DOHH2 (cell line): ENCODE data around the gene CLDN5.

Source experiments
- H3F3A ChIP-seq: fragments of 200-600 bp; sonication (generic), shearing (Covaris generic); 2 replicates; pipeline ENCODE4 v1.6.0; 2016; ENCODE audit warnings: antibody characterized with exemption, mild to moderate bottlenecking; ENCODE audit not compliant: control insufficient read depth, insufficient read depth
- H3K27ac ChIP-seq: fragments of 200-600 bp; sonication (generic); 2 replicates; pipeline ENCODE4 v1.5.1; 2014; ENCODE audit warnings: low read depth, mild to moderate bottlenecking, low read length, moderate library complexity
- H3K27me3 ChIP-seq: fragments of 200-600 bp; sonication (generic); 2 replicates; pipeline ENCODE4 v1.6.1; 2014; ENCODE audit warnings: mild to moderate bottlenecking, low read length, mixed read lengths; ENCODE audit not compliant: control insufficient read depth
- H3K36me3 ChIP-seq: fragments of 200-600 bp; sonication (generic); 2 replicates; pipeline ENCODE4 v1.6.1; 2014; ENCODE audit warnings: mild to moderate bottlenecking, low read length, moderate library complexity, mixed read lengths; ENCODE audit not compliant: control insufficient read depth
- H3K4me1 ChIP-seq: fragments of 200-600 bp; sonication (generic); 2 replicates; pipeline ENCODE4 v1.6.1; 2014; ENCODE audit warnings: mild to moderate bottlenecking, low read length, mixed read lengths; ENCODE audit not compliant: control insufficient read depth
- H3K4me2 ChIP-seq: fragments of 200-600 bp; sonication (generic); 2 replicates; pipeline ENCODE4 v1.6.0; 2014; ENCODE audit warnings: mild to moderate bottlenecking, low read length, moderate library complexity
- H3K4me3 ChIP-seq: fragments of 200-600 bp; sonication (generic); 2 replicates; pipeline ENCODE4 v1.5.1; 2014; ENCODE audit warnings: mild to moderate bottlenecking, low read length, mixed read lengths
- H3K79me2 ChIP-seq: fragments of 200-600 bp; sonication (generic); 2 replicates; pipeline ENCODE4 v1.6.1; 2014; ENCODE audit warnings: mild to moderate bottlenecking, low read length, mixed read lengths; ENCODE audit not compliant: control insufficient read depth
- H3K9me2 ChIP-seq: fragments of 200-600 bp; sonication (generic); replicated peaks from 2 replicates; pipeline ENCODE4 v1.6.1; 2014; ENCODE audit warnings: mild to moderate bottlenecking, low read length, mixed read lengths; ENCODE audit not compliant: control insufficient read depth
- H3K9me3 ChIP-seq: fragments of 200-600 bp; sonication (generic); 2 replicates; pipeline ENCODE4 v1.6.1; 2014; ENCODE audit warnings: antibody characterized with exemption, low read length, mixed read lengths; ENCODE audit not compliant: control insufficient read depth, insufficient read depth
- H4K20me1 ChIP-seq: fragments of 200-600 bp; sonication (generic); 2 replicates; pipeline ENCODE4 v1.6.0; 2014; ENCODE audit warnings: low read depth, mild to moderate bottlenecking, antibody characterized with exemption, low read length, moderate library complexity; ENCODE audit not compliant: control insufficient read depth, insufficient read depth
- EZH2phosphoT487 ChIP-seq: fragments of 200-600 bp; sonication (generic); IDR thresholded peaks from 2 replicates; pipeline ENCODE4 v1.6.1; 2017; ENCODE audit warnings: borderline replicate concordance, mild to moderate bottlenecking, antibody characterized with exemption, low read length, moderate library complexity, mixed read lengths
- TF ChIP-seq, protein P1 (sequence below): fragments of 200-600 bp; sonication (generic); IDR thresholded peaks from one replicate; pipeline ENCODE4 v1.5.1; 2014; ENCODE audit warnings: antibody characterized with exemption, mild to moderate bottlenecking, low read depth, low read length; ENCODE audit not compliant: poor library complexity, severe bottlenecking

The CLDN5 gene, protein sequence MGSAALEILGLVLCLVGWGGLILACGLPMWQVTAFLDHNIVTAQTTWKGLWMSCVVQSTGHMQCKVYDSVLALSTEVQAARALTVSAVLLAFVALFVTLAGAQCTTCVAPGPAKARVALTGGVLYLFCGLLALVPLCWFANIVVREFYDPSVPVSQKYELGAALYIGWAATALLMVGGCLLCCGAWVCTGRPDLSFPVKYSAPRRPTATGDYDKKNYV

DNA sequence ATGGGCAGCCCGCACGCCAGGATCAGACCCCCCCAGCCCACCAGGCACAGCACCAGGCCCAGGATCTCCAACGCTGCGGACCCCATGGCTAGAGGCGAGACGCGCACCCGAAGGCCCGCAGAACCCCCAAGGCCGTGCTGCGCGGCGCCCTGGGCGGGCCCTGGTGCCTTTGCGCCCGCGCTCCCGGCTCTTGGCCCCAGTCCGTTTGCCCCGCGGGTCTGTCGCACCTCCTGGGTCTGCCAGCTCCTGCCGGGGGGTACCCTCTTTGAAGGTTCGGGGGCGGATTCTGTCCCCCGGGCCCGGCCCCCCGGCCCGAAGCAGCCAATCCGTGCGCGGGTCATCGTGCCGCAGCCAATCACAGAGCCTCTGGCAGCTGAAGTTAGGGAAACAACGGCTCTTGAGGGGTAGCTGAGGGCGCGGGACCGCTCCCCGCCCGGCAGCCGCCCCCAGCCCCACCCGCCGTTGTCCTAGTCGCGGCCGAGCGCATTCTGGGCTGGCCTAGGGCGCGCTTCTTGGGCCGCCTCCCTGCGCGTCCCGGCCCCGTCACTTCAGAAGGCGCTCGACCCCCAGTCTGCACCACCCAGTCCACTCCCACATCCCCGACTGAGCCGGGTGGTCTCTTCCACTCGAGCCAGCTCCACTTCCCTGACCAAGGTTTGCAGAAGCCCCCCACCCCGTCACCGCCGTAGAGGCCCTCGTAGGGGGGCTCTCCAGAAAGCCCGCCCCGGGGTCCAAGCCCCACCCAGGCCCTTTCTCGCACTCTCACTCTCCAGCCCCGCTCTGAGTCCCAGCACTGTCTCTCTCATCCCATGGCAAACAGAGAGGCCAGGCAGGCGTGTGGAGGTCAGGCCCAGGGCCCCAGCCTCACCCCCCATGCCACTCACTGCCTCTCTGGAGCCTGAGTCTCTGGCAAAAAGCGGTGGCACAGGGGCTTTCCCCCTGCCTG, at the start of gene CLDN5:
CLDN5 (minus strand) TSS at position 241 of the 946 bp plus-strand sequence; CDS start at position 86, 155 bp downstream.
- no peaks in the 10 kb centered on the region for H3F3A ChIP-seq
- H4K20me1 ChIP-seq = no peaks in the 10 kb centered on the region
- no peak for TF ChIP-seq EZH2phosphoT487
- TF ChIP-seq, protein P1, sequence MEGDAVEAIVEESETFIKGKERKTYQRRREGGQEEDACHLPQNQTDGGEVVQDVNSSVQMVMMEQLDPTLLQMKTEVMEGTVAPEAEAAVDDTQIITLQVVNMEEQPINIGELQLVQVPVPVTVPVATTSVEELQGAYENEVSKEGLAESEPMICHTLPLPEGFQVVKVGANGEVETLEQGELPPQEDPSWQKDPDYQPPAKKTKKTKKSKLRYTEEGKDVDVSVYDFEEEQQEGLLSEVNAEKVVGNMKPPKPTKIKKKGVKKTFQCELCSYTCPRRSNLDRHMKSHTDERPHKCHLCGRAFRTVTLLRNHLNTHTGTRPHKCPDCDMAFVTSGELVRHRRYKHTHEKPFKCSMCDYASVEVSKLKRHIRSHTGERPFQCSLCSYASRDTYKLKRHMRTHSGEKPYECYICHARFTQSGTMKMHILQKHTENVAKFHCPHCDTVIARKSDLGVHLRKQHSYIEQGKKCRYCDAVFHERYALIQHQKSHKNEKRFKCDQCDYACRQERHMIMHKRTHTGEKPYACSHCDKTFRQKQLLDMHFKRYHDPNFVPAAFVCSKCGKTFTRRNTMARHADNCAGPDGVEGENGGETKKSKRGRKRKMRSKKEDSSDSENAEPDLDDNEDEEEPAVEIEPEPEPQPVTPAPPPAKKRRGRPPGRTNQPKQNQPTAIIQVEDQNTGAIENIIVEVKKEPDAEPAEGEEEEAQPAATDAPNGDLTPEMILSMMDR = no peak
- no peak within 1 kb of the TSS for H3K4me3 ChIP-seq
- no peaks in the 10 kb centered on the region for H3K36me3 ChIP-seq
- no peak within 1 kb of the TSS for H3K27ac ChIP-seq
- no peaks in the 10 kb centered on the region for H3K79me2 ChIP-seq
- H3K4me1 ChIP-seq = no peaks in the 10 kb centered on the region
- no peaks in the 10 kb centered on the region for H3K9me2 ChIP-seq
- no peaks in the 10 kb centered on the region for H3K9me3 ChIP-seq
- H3K27me3 ChIP-seq = no peaks in the 10 kb centered on the region
- no peak within 1 kb of the TSS for H3K4me2 ChIP-seq

DNA sequence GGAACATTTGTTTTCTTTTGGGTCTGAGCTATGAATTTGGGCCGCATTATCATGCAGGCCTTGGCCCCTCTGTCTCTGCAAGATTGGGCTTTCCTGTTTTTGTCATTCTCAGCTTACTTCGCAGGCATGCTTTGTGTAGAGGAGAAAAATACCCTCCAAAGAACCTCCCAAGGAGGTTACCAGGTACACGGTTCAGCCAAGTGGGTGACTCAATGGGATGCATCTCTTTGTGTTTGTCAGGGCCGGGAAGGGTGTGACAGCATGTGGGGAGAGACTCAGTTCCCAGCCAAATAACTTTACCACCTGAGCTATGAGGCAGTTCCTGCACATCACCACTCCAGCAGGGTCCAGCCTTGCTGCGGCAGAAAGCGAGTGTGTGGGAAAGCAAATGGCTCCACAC, 47.8 kb upstream of the CLDN5 start:
- Histone ChIP-seq H4K20me1 (no peaks in the 10 kb centered on the region), H3K4me2 (no peak overlapping the region), H3K36me3 (no peaks in the 10 kb centered on the region), H3K27me3 (peaks cover 11% of the 10 kb centered on the region; the same call in 1 of the 2 replicates), H3K9me2 (no peaks in the 10 kb centered on the region), H3K79me2 (no peaks in the 10 kb centered on the region), H3F3A (no peaks in the 10 kb centered on the region), H3K9me3 (no peaks in the 10 kb centered on the region), H3K27ac (no peak overlapping the region), H3K4me1 (no peaks in the 10 kb centered on the region), H3K4me3 (no peak overlapping the region)
- TF ChIP-seq EZH2phosphoT487 = no peak
- TF ChIP-seq, protein P1 = no peak

DNA sequence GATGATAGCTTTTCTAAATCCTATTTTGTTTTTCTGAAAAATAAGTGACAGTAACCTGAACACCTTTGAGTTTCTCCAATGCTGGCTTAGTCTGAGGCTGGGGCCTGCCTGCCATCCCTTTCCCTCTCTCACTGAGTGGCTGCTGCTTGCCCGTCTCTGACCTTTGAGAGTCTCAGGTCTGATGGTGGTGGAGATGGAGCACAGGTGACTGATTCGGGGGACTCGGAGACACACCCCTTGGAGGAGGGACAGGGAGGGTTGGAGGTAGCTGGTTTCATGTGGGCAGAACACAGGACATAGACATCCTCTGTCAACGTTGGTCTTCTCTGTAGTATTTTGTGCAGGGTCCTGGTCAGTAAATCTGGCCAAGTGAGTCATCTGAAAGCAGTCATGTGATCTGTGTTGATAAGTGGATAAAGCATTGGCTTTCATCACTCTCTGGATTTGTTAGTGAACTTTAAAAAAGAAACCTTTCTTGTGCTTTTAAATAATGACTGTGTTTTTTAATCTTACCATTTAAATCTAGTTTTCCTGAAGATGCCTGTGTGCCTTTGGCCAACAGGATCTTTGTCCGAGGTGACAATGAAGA, 47.1 kb upstream of the CLDN5 start:
- H3K79me2 ChIP-seq = no peaks in the 10 kb centered on the region
- H3K27me3 ChIP-seq = peaks cover 11% of the 10 kb centered on the region; the same call in 1 of the 2 replicates

More for the DNA sequence above, 47.1 kb upstream of the CLDN5 start:
- Histone ChIP-seq H3F3A (no peaks in the 10 kb centered on the region), H3K27ac (no peak overlapping the region), H3K4me3 (no peak overlapping the region), H3K9me2 (no peaks in the 10 kb centered on the region), H3K4me2 (no peak overlapping the region), H4K20me1 (no peaks in the 10 kb centered on the region), H3K9me3 (no peaks in the 10 kb centered on the region), H3K36me3 (no peaks in the 10 kb centered on the region), H3K4me1 (no peaks in the 10 kb centered on the region)
- TF ChIP-seq, protein P1 = no peak
